Breast epithelium (tissue), 4 donors: ENCODE measurements around the gene DNAH9. TPM values are rescaled to one million over a fixed set of nuclear protein-coding genes. Genes with fewer than 3 reads are reported as not detected.

Experiments
- DNase-seq, 2 donors: peaks; one replicate each; pipeline ENCODE4 v3.0.0-alpha.2; 2019; ENCODE audit warnings: low spot score in 2 of 2
- H3K27ac ChIP-seq, 2 donors: fragments of 200-600 bp; sonication (generic) in 1 of 2; one replicate each; pipeline ENCODE4 v1.5.1; 2016 to 2019; ENCODE audit warnings: mild to moderate bottlenecking in 1 of 2
- H3K27me3 ChIP-seq, 2 donors: fragments of 200-600 bp; sonication (generic) in 1 of 2; one replicate each; pipeline versions ENCODE4 v1.5.1 to v1.6.0; 2017 to 2019; ENCODE audit warnings: control low read depth in 1 of 2, mild to moderate bottlenecking in 1 of 2
- H3K36me3 ChIP-seq: fragments of 200-600 bp; one replicate; pipeline ENCODE4 v1.5.1; 2019
- H3K4me1 ChIP-seq, 2 donors: fragments of 200-600 bp; sonication (generic); one replicate each; pipeline ENCODE4 v1.5.1; 2016 to 2019; ENCODE audit warnings: control low read depth in 1 of 2
- H3K4me3 ChIP-seq, 3 donors: fragments of 200-600 bp; sonication (generic); 1 replicate in 2 of 3; 2 replicates in 1 of 3; pipeline ENCODE4 v1.5.1; 2016 to 2019; ENCODE audit warnings: mild to moderate bottlenecking in 3 of 3, moderate library complexity in 2 of 3
- H3K9me3 ChIP-seq, 2 donors: fragments of 200-600 bp; sonication (generic) in 1 of 2; one replicate each; pipeline ENCODE4 v1.5.1; 2016 to 2019; ENCODE audit warnings: control low read depth in 1 of 2
- POLR2A ChIP-seq: fragments of 450-650 bp; IDR thresholded peaks from one replicate; pipeline ENCODE4 v1.6.1; 2016; ENCODE audit warnings: antibody characterized with exemption, mild to moderate bottlenecking, moderate library complexity
- POLR2AphosphoS5 ChIP-seq, 3 donors: sonication (generic); formaldehyde crosslinking; IDR thresholded peaks; one replicate each; pipeline ENCODE4 v1.6.1; 2017; ENCODE audit warnings: antibody characterized with exemption in 3 of 3
- intact Hi-C: fragments of 100-400 bp; cut with DNase I; formaldehyde crosslinking; loops from one replicate; pipeline ENCODE4 v1.15.1; 2023; ENCODE audit warnings: low total_unique reads
- total RNA-seq, 3 donors: library from RNA; depleted of rRNA; stranded (reverse); fragments of >200 nt; gene quantifications; one replicate each; pipeline ENCODE4 v1.1.0, GENCODE V29; 2016
- TF ChIP-seq, protein P1 (sequence below), 3 donors: fragments of 450-650 bp; IDR thresholded peaks; one replicate each; pipeline ENCODE4 v1.5.1; 2016 to 2017; ENCODE audit warnings: antibody characterized with exemption in 3 of 3, mild to moderate bottlenecking in 3 of 3, moderate library complexity in 3 of 3

The DNAH9 gene
- total RNA-seq, 3 donors from 2014 or later: 0.66 to 3.5 (median 1.2) TPM

- intact Hi-C loops: no loop called here
- H3K27ac ChIP-seq: no peak overlapping the region
Measured at GRCh38 chr17:11712456-11712855, 114.2 kb downstream of the DNAH9 start.

DNA sequence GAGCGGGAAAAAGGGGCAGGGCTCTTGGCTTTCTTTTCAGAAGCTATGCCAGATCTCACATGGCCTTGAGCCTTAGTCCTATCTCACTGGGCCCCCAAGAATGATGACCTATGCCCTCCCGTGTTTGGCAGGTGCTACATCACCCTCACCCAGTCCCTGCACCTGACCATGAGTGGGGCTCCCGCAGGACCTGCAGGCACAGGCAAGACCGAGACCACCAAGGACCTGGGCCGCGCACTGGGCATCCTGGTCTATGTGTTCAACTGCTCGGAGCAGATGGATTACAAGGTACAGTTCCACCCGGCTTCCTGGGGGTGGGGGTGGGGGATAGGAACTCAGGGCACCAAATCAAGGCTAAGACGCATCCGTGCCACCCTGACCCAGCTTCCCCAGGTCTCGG is 120.9 kb downstream of the DNAH9 start:
- no peak for DNase-seq
- no peak overlapping the region for H3K4me3 ChIP-seq
- no peaks in the 10 kb centered on the region for H3K4me1 ChIP-seq
- no peaks in the 10 kb centered on the region for H3K27me3 ChIP-seq
- TF ChIP-seq, protein P1, sequence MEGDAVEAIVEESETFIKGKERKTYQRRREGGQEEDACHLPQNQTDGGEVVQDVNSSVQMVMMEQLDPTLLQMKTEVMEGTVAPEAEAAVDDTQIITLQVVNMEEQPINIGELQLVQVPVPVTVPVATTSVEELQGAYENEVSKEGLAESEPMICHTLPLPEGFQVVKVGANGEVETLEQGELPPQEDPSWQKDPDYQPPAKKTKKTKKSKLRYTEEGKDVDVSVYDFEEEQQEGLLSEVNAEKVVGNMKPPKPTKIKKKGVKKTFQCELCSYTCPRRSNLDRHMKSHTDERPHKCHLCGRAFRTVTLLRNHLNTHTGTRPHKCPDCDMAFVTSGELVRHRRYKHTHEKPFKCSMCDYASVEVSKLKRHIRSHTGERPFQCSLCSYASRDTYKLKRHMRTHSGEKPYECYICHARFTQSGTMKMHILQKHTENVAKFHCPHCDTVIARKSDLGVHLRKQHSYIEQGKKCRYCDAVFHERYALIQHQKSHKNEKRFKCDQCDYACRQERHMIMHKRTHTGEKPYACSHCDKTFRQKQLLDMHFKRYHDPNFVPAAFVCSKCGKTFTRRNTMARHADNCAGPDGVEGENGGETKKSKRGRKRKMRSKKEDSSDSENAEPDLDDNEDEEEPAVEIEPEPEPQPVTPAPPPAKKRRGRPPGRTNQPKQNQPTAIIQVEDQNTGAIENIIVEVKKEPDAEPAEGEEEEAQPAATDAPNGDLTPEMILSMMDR (IDR thresholded peaks at IDR 0.05): no peak
- TF ChIP-seq POLR2A (no peak), POLR2AphosphoS5 (IDR thresholded peaks at IDR 0.05) (no peak)
- intact Hi-C loops: no loop called here
- no peaks in the 10 kb centered on the region for H3K9me3 ChIP-seq
- no peaks in the 10 kb centered on the region for H3K36me3 ChIP-seq
- no peak overlapping the region for H3K27ac ChIP-seq

More at GRCh38 chr17:11712456-11712855, 114.2 kb downstream of the DNAH9 start:
- TF ChIP-seq, protein P1 (IDR thresholded peaks at IDR 0.05): no peak
- no peak for TF ChIP-seq POLR2AphosphoS5 (IDR thresholded peaks at IDR 0.05)
- TF ChIP-seq POLR2A: no peak
- no peak for DNase-seq
- H3K9me3 ChIP-seq: no peaks in the 10 kb centered on the region
- no peak overlapping the region for H3K4me3 ChIP-seq
- no peaks in the 10 kb centered on the region for H3K36me3 ChIP-seq
- no peaks in the 10 kb centered on the region for H3K4me1 ChIP-seq
- no peaks in the 10 kb centered on the region for H3K27me3 ChIP-seq

GRCh38 chr17:11719856-11720255 is 121.6 kb downstream of the DNAH9 start:
- Histone ChIP-seq H3K4me1 (no peaks in the 10 kb centered on the region), H3K27ac (no peak overlapping the region), H3K27me3 (no peaks in the 10 kb centered on the region), H3K9me3 (no peaks in the 10 kb centered on the region), H3K36me3 (no peaks in the 10 kb centered on the region), H3K4me3 (no peak overlapping the region)
- TF ChIP-seq, protein P1 (IDR thresholded peaks at IDR 0.05): no peak
- no peak for TF ChIP-seq POLR2A
- no peak for TF ChIP-seq POLR2AphosphoS5 (IDR thresholded peaks at IDR 0.05)
- no peak for DNase-seq
- intact Hi-C loops: loop anchor here (5.0 to 10.0 kb wide), 2 partner anchors 633 to 1115 kb away; no protein-coding TSS in a partner anchor

DNA sequence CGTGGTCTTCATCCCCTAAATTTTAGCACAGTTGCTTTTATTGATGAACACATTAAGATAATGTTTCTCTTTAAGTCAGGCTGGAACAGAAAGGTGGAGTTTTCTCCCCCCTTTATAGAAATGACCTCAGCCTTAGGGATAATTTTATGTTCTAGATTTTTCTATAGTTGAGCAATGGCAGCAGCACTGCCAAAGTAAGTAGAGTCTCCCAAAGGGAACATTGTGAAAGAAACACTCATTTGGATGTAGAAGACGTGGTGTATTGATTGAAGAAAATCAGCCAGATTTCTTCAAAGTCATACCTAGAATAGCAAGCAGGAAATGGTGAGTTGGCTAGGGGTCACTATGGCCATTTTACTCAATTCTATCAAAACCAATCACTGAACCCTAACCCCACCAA is 122.5 kb downstream of the DNAH9 start:
- H3K4me1 ChIP-seq: no peaks in the 10 kb centered on the region
- no peaks in the 10 kb centered on the region for H3K9me3 ChIP-seq
- H3K36me3 ChIP-seq: no peaks in the 10 kb centered on the region
- H3K4me3 ChIP-seq: no peak overlapping the region
- no peak for DNase-seq
- no peaks in the 10 kb centered on the region for H3K27me3 ChIP-seq
- intact Hi-C loops: loop anchor here (5.0 to 10.0 kb wide), 2 partner anchors 634 to 1114 kb away; no protein-coding TSS in a partner anchor
- no peak overlapping the region for H3K27ac ChIP-seq
- TF ChIP-seq POLR2A (no peak), POLR2AphosphoS5 (IDR thresholded peaks at IDR 0.05) (no peak)
- TF ChIP-seq, protein P1 (IDR thresholded peaks at IDR 0.05): no peak

DNA sequence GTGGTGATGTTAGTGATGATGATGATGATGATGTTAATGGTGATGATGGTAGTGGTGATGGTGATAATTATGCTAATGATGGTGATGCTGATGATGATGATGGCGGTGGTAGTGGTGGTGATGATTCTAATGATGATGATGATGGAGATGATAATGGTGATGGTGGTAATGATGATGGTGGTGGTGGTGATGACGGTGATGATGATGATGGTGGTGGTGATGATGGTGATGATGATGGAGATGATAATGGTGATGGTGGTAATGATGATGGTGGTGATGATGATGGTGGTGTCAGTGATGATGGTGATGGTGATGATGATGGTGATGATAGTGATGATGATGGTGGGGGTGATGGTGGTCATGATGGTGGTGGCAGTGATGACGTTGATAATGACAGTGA is 132.5 kb downstream of the DNAH9 start:
- no peaks in the 10 kb centered on the region for H3K4me1 ChIP-seq
- no peak overlapping the region for H3K4me3 ChIP-seq
- DNase-seq: no peak
- no peaks in the 10 kb centered on the region for H3K36me3 ChIP-seq
- TF ChIP-seq, protein P1 (IDR thresholded peaks at IDR 0.05): no peak
- no peak for TF ChIP-seq POLR2AphosphoS5 (IDR thresholded peaks at IDR 0.05)
- TF ChIP-seq POLR2A: no peak
- no peaks in the 10 kb centered on the region for H3K27me3 ChIP-seq
- no peaks in the 10 kb centered on the region for H3K9me3 ChIP-seq
- no peak overlapping the region for H3K27ac ChIP-seq
- intact Hi-C loops: no loop called here
